Ectodermal cell (in vitro differentiated cells): ENCODE data around the gene PLEKHA6.

ENCODE experiments used
- H3K27ac ChIP-seq: 2 replicates; pipeline ENCODE4 v1.7.0; 2013; ENCODE audit warnings: mild to moderate bottlenecking, low read depth, low read length; ENCODE audit not compliant: insufficient read depth, poor library complexity, severe bottlenecking
- H3K27me3 ChIP-seq: 2 replicates; pipeline ENCODE4 v1.7.0; 2013; ENCODE audit warnings: mild to moderate bottlenecking, low read length; ENCODE audit not compliant: insufficient read depth, control insufficient read depth, poor library complexity, severe bottlenecking
- H3K36me3 ChIP-seq: one replicate; pipeline ENCODE4 v1.7.0; 2013; ENCODE audit warnings: low read length; ENCODE audit not compliant: control insufficient read depth, insufficient read depth
- H3K4me1 ChIP-seq: one replicate; pipeline ENCODE4 v1.7.0; 2013; ENCODE audit warnings: low read length; ENCODE audit not compliant: control insufficient read depth, insufficient read depth
- H3K4me3 ChIP-seq: 2 replicates; pipeline ENCODE4 v1.7.0; 2013; ENCODE audit warnings: low read depth, low read length, control low read depth; ENCODE audit not compliant: insufficient read depth
- H3K9me3 ChIP-seq: 2 replicates; pipeline ENCODE4 v1.7.0; 2013; ENCODE audit warnings: mild to moderate bottlenecking, low read length, moderate library complexity; ENCODE audit not compliant: control insufficient read depth
- WGBS, 2 experiments: methylation state at CpG; one replicate each; pipeline ENCODE4 v1.1.7; 2013; ENCODE audit warnings: missing lambda C conversion rate in 2 of 2; 5-methylcytosine and 5-hydroxymethylcytosine counted together

Gene PLEKHA6

GRCh38 chr1:204401730-204402129 lies 42.0 kb upstream of the PLEKHA6 start:
- no peak overlapping the region for H3K4me3 ChIP-seq
- peaks cover 17% of the 10 kb centered on the region for H3K36me3 ChIP-seq
- 93 to 94% methylated on average over 3 of the region's 3 CpGs for WGBS, 2 experiments

GRCh38 chr1:204400882-204401510 lies 41.3 kb upstream of the PLEKHA6 start:
- WGBS, 2 experiments = 94 to 97% methylated on average over 6 of the region's 6 CpGs
- Histone ChIP-seq H3K27me3 (no peaks in the 10 kb centered on the region), H3K4me3 (no peak overlapping the region), H3K4me1 (no peaks in the 10 kb centered on the region), H3K36me3 (peaks cover 15% of the 10 kb centered on the region), H3K9me3 (no peaks in the 10 kb centered on the region), H3K27ac (no peak overlapping the region)

More at GRCh38 chr1:204401730-204402129, 42.0 kb upstream of the PLEKHA6 start:
- Histone ChIP-seq H3K27me3 (no peaks in the 10 kb centered on the region), H3K4me1 (no peaks in the 10 kb centered on the region), H3K9me3 (no peaks in the 10 kb centered on the region), H3K27ac (no peak overlapping the region)

DNA sequence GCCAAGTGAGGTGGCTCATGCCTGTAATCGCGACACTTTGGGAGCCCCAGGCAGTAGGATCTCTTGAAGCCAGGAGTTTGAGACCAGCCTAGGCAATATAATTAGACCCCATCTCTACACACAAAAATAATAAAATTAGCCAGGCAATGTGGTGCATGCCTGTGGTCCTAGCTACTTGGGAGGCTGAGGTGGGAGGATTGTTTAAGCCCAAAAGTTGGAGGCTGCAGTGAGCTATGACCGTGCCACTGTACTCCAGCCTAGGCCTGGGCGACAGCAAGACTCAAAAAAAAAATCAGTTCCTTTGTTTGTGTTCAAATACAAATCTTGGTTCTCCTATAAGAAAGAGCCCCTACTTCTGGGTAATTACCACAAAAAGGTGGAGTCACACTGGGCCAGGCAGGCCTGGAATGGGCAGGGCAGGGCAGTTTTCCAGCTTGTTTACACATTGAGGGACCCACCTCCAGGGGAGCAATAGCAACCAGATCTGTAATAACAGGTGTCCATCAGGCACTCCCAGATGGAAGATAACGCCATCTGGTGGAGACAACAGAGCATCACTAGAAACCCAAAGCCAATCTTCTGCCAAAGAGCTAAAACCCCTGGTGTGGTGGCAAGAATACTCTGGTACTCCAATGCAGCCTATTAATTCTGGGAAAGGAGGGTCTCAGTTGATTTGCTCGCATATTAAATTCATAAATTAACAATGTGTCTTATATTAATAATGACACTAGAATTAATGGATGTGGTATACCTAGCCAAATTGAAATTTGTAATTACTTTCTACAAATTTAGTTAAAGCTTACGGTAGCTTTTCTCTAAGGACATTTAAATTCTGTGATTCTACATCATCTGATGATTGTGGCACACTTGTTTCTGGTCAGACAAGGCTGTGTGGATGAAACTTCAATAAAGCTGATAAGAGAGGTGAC lies 38.7 kb upstream of the PLEKHA6 start:
- H3K27me3 ChIP-seq = no peaks in the 10 kb centered on the region
- 77 to 80% methylated on average over 6 of the region's 7 CpGs for WGBS, 2 experiments
- no peaks in the 10 kb centered on the region for H3K9me3 ChIP-seq
- H3K27ac ChIP-seq = no peak overlapping the region
- peaks cover under 1% of the 10 kb centered on the region for H3K36me3 ChIP-seq
- no peaks in the 10 kb centered on the region for H3K4me1 ChIP-seq
- H3K4me3 ChIP-seq = no peak overlapping the region

DNA sequence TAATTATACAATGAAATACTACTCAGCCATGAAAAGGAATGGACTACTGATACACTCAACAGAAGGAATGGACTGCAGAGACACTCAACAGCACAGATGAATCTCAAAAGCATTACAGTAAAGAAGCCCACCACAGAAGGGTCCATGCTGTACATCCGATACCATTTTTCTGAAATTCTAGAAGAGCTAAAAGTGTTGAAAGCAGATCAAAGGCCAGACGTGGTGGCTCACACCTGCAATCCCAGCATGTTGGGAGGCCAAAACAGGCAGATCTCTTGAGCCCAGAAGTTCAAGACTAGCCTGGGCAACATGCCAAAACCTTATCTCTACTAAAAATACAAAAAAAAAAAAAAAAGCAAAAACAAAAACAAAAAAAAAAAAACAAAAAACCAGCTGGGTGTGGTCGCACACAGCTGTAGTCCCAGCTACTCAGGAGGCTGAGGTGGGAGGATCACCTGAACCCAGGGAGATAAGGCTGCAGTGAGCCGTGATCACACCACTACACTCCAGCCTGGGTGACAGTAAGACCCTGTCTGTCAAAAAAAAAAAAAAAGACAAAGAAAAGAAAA lies 36.4 kb upstream of the PLEKHA6 start:
- 91 to 96% methylated on average over 4 of the region's 4 CpGs for WGBS, 2 experiments
- Histone ChIP-seq H3K9me3 (no peaks in the 10 kb centered on the region), H3K27me3 (no peaks in the 10 kb centered on the region)

GRCh38 chr1:204391629-204392028 lies 31.9 kb upstream of the PLEKHA6 start:
- no peak overlapping the region for H3K27ac ChIP-seq
- H3K27me3 ChIP-seq = no peaks in the 10 kb centered on the region
- no peaks in the 10 kb centered on the region for H3K36me3 ChIP-seq
- no peaks in the 10 kb centered on the region for H3K4me1 ChIP-seq
- no peaks in the 10 kb centered on the region for H3K9me3 ChIP-seq
- no peak overlapping the region for H3K4me3 ChIP-seq

More for the DNA sequence above, 36.4 kb upstream of the PLEKHA6 start:
- H3K4me1 ChIP-seq = no peaks in the 10 kb centered on the region
- H3K36me3 ChIP-seq = no peaks in the 10 kb centered on the region
- no peak overlapping the region for H3K4me3 ChIP-seq
- H3K27ac ChIP-seq = no peak overlapping the region

GRCh38 chr1:204390751-204391466 lies 31.2 kb upstream of the PLEKHA6 start:
- WGBS, 2 experiments = 82 to 88% methylated on average over 4 of the region's 4 CpGs
- Histone ChIP-seq H3K4me1 (no peaks in the 10 kb centered on the region), H3K27ac (no peak overlapping the region), H3K4me3 (no peak overlapping the region), H3K27me3 (no peaks in the 10 kb centered on the region), H3K9me3 (no peaks in the 10 kb centered on the region), H3K36me3 (no peaks in the 10 kb centered on the region)

DNA sequence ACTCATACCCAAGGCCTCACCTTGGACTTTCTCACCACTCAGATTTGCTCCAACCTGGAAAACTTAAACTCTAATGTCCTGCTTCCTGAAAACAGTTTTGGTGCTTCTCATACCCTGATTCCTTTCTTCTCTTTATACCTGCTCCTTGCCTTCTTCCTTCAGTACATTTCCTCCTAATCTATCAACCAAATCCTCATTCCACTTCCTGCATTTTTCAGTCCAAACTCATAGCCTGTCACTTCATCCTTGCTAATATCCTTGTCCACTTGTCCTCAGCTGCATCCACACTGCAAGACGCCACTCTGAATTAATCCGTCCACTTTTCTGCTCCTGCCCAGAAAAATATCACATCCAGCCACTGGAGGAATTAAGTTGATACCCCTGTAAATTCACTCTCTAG lies 26.0 kb upstream of the PLEKHA6 start:
- no peaks in the 10 kb centered on the region for H3K9me3 ChIP-seq
- peaks cover 21% of the 10 kb centered on the region for H3K27me3 ChIP-seq
- H3K27ac ChIP-seq = no peak overlapping the region
- WGBS, 2 experiments = 91 to 93% methylated on average over 2 of the region's 2 CpGs
- H3K36me3 ChIP-seq = no peaks in the 10 kb centered on the region
- H3K4me3 ChIP-seq = no peak overlapping the region
- no peaks in the 10 kb centered on the region for H3K4me1 ChIP-seq

DNA sequence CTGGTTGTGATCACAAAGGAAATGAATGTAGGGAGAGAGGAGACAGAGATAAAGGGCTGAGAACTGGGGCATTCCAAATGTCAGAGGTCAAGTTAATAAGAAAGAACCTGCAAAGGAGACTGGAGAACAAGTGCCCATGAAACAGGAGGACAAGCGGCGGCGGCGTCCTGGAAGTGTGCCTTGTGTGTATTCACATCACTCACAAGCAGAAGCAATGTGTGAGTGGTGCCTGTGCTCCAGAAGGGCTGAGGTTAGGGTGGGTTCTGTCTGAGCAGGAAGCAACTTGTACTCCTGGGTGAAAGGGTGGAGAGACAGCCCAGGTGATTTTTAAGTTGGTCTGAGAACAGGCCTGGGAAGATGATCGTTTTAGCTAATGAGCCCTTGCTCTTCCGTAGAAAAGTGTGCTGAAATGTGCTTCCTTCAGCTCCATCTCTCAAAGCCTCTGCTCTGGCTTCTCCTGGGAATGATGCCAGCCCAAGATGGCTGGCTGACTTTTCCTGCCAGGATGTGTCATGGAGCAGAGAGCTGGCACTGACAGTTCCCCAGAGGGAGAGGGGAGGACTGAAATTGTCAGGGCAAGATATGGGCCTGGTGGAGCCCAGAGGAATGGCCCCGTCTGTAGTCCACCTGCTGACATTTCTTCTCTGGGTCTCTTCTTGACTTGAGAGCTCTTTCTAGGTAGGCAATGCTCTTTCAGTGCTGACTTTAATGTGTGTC lies 25.1 kb upstream of the PLEKHA6 start:
- peaks cover 30% of the 10 kb centered on the region for H3K27me3 ChIP-seq
- no peak overlapping the region for H3K4me3 ChIP-seq
- WGBS, 2 experiments = 91 to 95% methylated on average over 7 of the region's 7 CpGs
- H3K27ac ChIP-seq = no peak overlapping the region
- H3K9me3 ChIP-seq = no peaks in the 10 kb centered on the region
- no peaks in the 10 kb centered on the region for H3K4me1 ChIP-seq
- no peaks in the 10 kb centered on the region for H3K36me3 ChIP-seq

GRCh38 chr1:204383163-204383904 lies 23.6 kb upstream of the PLEKHA6 start:
- Histone ChIP-seq H3K27me3 (peaks cover 45% of the 10 kb centered on the region), H3K36me3 (no peaks in the 10 kb centered on the region), H3K4me3 (no peak overlapping the region), H3K27ac (no peak overlapping the region), H3K9me3 (no peaks in the 10 kb centered on the region), H3K4me1 (no peaks in the 10 kb centered on the region)
- 82 to 84% methylated on average over 5 of the region's 5 CpGs for WGBS, 2 experiments
